Keratinocyte (primary cell): ENCODE data around the gene ENTPD2. TPM values are rescaled to one million over a fixed set of nuclear protein-coding genes. Genes with fewer than 3 reads are reported as not detected.

Source experiments
- DNase-seq: peaks from one replicate; pipeline ENCODE4 v3.0.0-alpha.2; 2011; ENCODE audit warnings: low read depth, missing footprints, low spot score
- FAIRE-seq: peaks from 2 replicates; lab custom pipeline; 2011; peaks lifted over from hg19 to GRCh38; lab: Jason Lieb, UNC
- H2AFZ ChIP-seq: 2 replicates; pipeline ENCODE4 v1.6.0; 2012; ENCODE audit warnings: low read length, control low read depth, inconsistent platforms; ENCODE audit not compliant: control insufficient read depth
- H3K27ac ChIP-seq: 2 replicates; pipeline ENCODE4 v1.5.1; 2011; ENCODE audit warnings: low read length; ENCODE audit not compliant: control insufficient read depth, insufficient read depth
- H3K27me3 ChIP-seq: 3 replicates; pipeline ENCODE4 v1.6.0; 2011; ENCODE audit warnings: low read length; ENCODE audit not compliant: control insufficient read depth, insufficient read depth; ENCODE audit errors: extremely low read depth
- H3K36me3 ChIP-seq, 2 experiments: 2 replicates in 1 of 2; 3 replicates in 1 of 2; pipeline ENCODE4 v1.5.1; 2011; ENCODE audit warnings: low read length in 2 of 2, mild to moderate bottlenecking in 1 of 2; ENCODE audit not compliant: control insufficient read depth in 2 of 2, insufficient read depth in 2 of 2; ENCODE audit errors: extremely low read depth in 1 of 2
- H3K4me1 ChIP-seq: 3 replicates; pipeline ENCODE4 v1.5.1; 2011; ENCODE audit warnings: low read length; ENCODE audit not compliant: control insufficient read depth, insufficient read depth; ENCODE audit errors: extremely low read depth
- H3K4me2 ChIP-seq: 3 replicates; pipeline ENCODE4 v1.6.0; 2011; ENCODE audit warnings: low read depth, low read length; ENCODE audit not compliant: control insufficient read depth, insufficient read depth; ENCODE audit errors: extremely low read depth
- H3K4me3 ChIP-seq, 3 experiments: fragments of 200-600 bp in 1 of 3; sonication (generic) in 1 of 3; 2 replicates in 2 of 3; 3 replicates in 1 of 3; pipeline ENCODE4 v1.5.1; 2011 to 2016; ENCODE audit warnings: low read length in 3 of 3, mild to moderate bottlenecking in 3 of 3, control low read depth in 2 of 3, inconsistent platforms in 1 of 3, low read depth in 1 of 3, mixed read lengths in 1 of 3, mixed run types in 1 of 3, moderate library complexity in 1 of 3; ENCODE audit not compliant: control insufficient read depth in 2 of 3, insufficient read depth in 2 of 3; ENCODE audit errors: extremely low read depth in 1 of 3
- H3K79me2 ChIP-seq: 2 replicates; pipeline ENCODE4 v1.6.0; 2012; ENCODE audit warnings: low read length; ENCODE audit not compliant: control insufficient read depth, insufficient read depth
- H3K9ac ChIP-seq: 3 replicates; pipeline ENCODE4 v1.6.0; 2011; ENCODE audit warnings: low read length; ENCODE audit not compliant: control insufficient read depth, insufficient read depth; ENCODE audit errors: extremely low read depth
- H3K9me1 ChIP-seq: 3 replicates; pipeline ENCODE4 v1.6.0; 2011; ENCODE audit warnings: low read length; ENCODE audit not compliant: control insufficient read depth, insufficient read depth; ENCODE audit errors: extremely low read depth
- H3K9me3 ChIP-seq: 2 replicates; pipeline ENCODE4 v1.5.1; 2012; ENCODE audit warnings: low read depth, low read length; ENCODE audit not compliant: control insufficient read depth
- H4K20me1 ChIP-seq: 3 replicates; pipeline ENCODE4 v1.6.0; 2011; ENCODE audit warnings: low read length; ENCODE audit not compliant: control insufficient read depth, insufficient read depth; ENCODE audit errors: extremely low read depth
- EZH2 ChIP-seq: IDR thresholded peaks from one replicate; pipeline ENCODE4 v1.6.1; 2012; ENCODE audit warnings: inconsistent platforms, mild to moderate bottlenecking, low read length, moderate library complexity
- dilution Hi-C: fragments of 300-500 bp; cut with MboI; formaldehyde crosslinking; loops from one replicate; pipeline ENCODE4 v1.7.0; 2020; ENCODE audit warnings: low sequenced_read_pairs; ENCODE audit not compliant: extremely low pct_ligation_motif_present
- polyA plus RNA-seq, 5 experiments: library from polyadenylated mRNA; depleted of rRNA in 3 of 5; stranded (reverse) in 3 of 5; stranded (forward) in 1 of 5; unstranded in 1 of 5; fragments of >200 nt; gene quantifications; 1 replicate in 1 of 5; 2 replicates in 3 of 5; 3 replicates in 1 of 5; pipeline versions ENCODE4 v1.2.1 to v1.2.3, GENCODE V29; 2011 to 2012; ENCODE audit warnings: missing spikeins in 2 of 5, low read depth in 1 of 5, low replicate concordance in 1 of 5
- TF ChIP-seq, protein P1 (sequence below), 3 experiments: IDR thresholded peaks in 1 of 3; conservative IDR thresholded peaks in 1 of 3; optimal IDR thresholded peaks in 1 of 3; 2 replicates in 2 of 3; 3 replicates in 1 of 3; pipeline versions ENCODE3 to v1.5.1; 2011; ENCODE audit warnings: low read length in 3 of 3, mild to moderate bottlenecking in 3 of 3, moderate library complexity in 2 of 3, control low read depth in 1 of 3, inconsistent platforms in 1 of 3; ENCODE audit not compliant: insufficient read depth in 2 of 3; ENCODE audit errors: extremely low read depth in 1 of 3

ENTPD2 gene
- polyA plus RNA-seq, 1 donor (not counting 4 experiments of a cell fraction or from before 2014, with no cell fraction given) = 0.52 TPM

GRCh38 chr9:137007816-137008270 lies 46.0 kb downstream of the ENTPD2 start:
- Histone ChIP-seq H3K4me1 (no peaks in the 10 kb centered on the region), H3K27ac (no peak overlapping the region), H3K9me3 (no peaks in the 10 kb centered on the region), H4K20me1 (no peaks in the 10 kb centered on the region), H3K27me3 (no peaks in the 10 kb centered on the region), H3K79me2 (no peaks in the 10 kb centered on the region), H3K36me3 (no peaks in the 10 kb centered on the region), H3K9me1 (no peaks in the 10 kb centered on the region), H3K4me3 (no peak overlapping the region), H3K9ac (no peak overlapping the region), H3K4me2 (no peak overlapping the region), H2AFZ (no peak overlapping the region)
- TF ChIP-seq, protein P1, sequence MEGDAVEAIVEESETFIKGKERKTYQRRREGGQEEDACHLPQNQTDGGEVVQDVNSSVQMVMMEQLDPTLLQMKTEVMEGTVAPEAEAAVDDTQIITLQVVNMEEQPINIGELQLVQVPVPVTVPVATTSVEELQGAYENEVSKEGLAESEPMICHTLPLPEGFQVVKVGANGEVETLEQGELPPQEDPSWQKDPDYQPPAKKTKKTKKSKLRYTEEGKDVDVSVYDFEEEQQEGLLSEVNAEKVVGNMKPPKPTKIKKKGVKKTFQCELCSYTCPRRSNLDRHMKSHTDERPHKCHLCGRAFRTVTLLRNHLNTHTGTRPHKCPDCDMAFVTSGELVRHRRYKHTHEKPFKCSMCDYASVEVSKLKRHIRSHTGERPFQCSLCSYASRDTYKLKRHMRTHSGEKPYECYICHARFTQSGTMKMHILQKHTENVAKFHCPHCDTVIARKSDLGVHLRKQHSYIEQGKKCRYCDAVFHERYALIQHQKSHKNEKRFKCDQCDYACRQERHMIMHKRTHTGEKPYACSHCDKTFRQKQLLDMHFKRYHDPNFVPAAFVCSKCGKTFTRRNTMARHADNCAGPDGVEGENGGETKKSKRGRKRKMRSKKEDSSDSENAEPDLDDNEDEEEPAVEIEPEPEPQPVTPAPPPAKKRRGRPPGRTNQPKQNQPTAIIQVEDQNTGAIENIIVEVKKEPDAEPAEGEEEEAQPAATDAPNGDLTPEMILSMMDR (optimal IDR thresholded peaks at IDR 0.05 in 1 of 3, IDR thresholded peaks at IDR 0.05 in 1 of 3, conservative IDR thresholded peaks at IDR 0.05 in 1 of 3; ENCODE audit: extremely low read depth in 1 of 3, insufficient read depth in 2 of 3, low read length in 3 of 3) = no peak
- no peak for TF ChIP-seq EZH2
- dilution Hi-C loops = no loop called here
- no peak for DNase-seq
- no peak for FAIRE-seq

GRCh38 chr9:137007108-137007815 lies 46.6 kb downstream of the ENTPD2 start:
- Histone ChIP-seq H2AFZ (no peak overlapping the region), H3K4me2 (no peak overlapping the region), H3K36me3 (no peaks in the 10 kb centered on the region), H3K4me1 (no peaks in the 10 kb centered on the region), H3K9ac (no peak overlapping the region), H3K79me2 (no peaks in the 10 kb centered on the region), H3K27me3 (no peaks in the 10 kb centered on the region), H4K20me1 (no peaks in the 10 kb centered on the region), H3K27ac (no peak overlapping the region), H3K4me3 (no peak overlapping the region), H3K9me3 (no peaks in the 10 kb centered on the region), H3K9me1 (no peaks in the 10 kb centered on the region)
- FAIRE-seq = no peak
- dilution Hi-C loops = no loop called here
- TF ChIP-seq, protein P1 (optimal IDR thresholded peaks at IDR 0.05 in 1 of 3, IDR thresholded peaks at IDR 0.05 in 1 of 3, conservative IDR thresholded peaks at IDR 0.05 in 1 of 3; ENCODE audit: extremely low read depth in 1 of 3, insufficient read depth in 2 of 3, low read length in 3 of 3) = no peak
- no peak for TF ChIP-seq EZH2
- no peak for DNase-seq
